Left renal cortex interstitium (tissue), 4 donors: Measurements from ENCODE around the gene KRT9. TPM values are rescaled to one million over a fixed set of nuclear protein-coding genes. Genes with fewer than 3 reads are reported as not detected.
"Not testable (repeated sequence)": the region's sequence is repeated elsewhere in the genome, so short reads cannot be mapped to it uniquely, and the experiment has no call there.

ENCODE experiments used
- DNase-seq, 4 donors: peaks; one replicate each; pipeline ENCODE4 v3.0.0-alpha.2; 2013; ENCODE audit warnings: low read depth in 4 of 4, low spot score in 2 of 4, missing footprints in 1 of 4
- polyA plus RNA-seq, 4 donors: library from polyadenylated mRNA; unstranded; fragments of 120-200 nt; gene quantifications; one replicate each; pipeline ENCODE4 v1.2.1, GENCODE V29; 2013; ENCODE audit not compliant: insufficient read length in 4 of 4

Gene KRT9
- polyA plus RNA-seq, 4 donors, result not detected

GRCh38 chr17:41547921-41548843 is 23.7 kb downstream of the KRT9 start:
- DNase-seq, result no peak

DNA sequence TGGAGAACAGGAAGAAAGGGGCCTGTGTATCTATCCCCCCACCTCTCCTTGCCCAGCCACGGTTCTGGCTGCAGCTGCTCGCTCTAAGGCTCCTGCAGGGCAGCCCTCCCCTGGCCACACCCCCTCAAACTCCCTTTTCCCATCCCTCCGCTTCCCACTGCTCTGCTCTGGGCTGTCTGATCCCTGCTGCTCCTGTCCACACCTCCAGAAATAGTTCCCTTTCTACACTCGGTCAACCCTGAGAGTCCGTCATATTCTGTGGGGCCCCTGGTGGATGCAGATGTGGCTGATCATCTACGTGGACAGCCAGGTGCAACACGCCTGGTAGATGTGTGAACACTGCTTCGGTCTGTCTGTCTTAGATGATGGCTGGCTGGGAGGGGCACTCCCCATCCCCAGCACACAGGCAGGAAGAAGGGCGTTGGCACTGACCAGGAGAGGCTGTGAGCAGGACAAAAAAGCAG is 24.4 kb downstream of the KRT9 start:
- DNase-seq, result no peak

- no peak for DNase-seq
Observed at GRCh38 chr17:41546819-41547218, 25.0 kb downstream of the KRT9 start.

DNA sequence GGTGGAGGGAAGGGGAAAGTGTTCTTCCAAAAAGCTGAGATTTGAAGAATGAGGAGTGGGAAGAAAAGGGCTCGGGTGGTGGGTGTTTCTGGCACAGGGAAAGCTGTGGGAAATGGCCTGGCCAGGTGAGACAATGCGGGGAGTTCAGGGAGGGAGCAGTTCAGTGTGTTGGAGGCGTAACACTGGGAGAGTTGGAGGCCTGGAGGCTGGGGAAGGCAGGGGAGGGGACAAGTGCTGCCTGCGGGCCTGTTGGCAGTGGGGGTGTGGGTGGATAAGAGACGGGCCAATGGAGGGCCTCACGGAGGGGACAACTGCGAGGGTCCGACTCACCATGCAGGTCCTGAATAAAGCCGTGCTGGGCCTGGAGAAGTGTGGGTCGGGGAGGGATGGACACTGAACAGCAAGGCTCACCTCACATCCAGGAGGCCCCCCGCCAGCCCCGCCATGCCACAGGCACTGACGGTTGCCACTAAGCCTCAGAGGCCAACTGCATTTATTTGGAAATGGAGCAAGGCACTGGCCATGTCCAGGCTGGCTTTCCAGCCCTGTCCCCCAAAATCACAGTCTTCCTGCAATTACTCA is 25.9 kb downstream of the KRT9 start:
- DNase-seq, result no peak

DNA sequence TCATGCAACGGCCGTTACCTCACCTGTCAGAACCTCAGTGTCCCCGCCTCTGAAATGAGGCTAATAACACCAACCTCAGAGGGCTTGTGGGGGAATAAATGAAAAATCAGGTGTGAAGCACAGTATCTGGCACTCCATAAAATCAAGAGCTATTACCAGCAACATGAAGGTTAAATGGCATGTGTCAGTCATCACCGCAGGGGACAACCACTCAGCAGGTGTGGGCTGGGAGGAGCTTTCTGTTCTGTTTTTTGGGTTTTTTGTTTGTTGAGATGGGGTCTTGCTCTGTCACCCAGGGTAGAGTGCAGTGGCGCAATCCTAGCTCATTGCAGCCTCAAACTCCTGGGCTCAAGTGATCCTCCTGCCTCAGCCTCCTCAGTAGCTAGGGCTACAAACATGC is 26.9 kb downstream of the KRT9 start:
- no peak for DNase-seq

- no peak for DNase-seq
Observed at GRCh38 chr17:41544491-41544892, 27.4 kb downstream of the KRT9 start.

- not testable (repeated sequence) for DNase-seq
Observed at GRCh38 chr17:41542786-41543185, 29.1 kb downstream of the KRT9 start.

DNA sequence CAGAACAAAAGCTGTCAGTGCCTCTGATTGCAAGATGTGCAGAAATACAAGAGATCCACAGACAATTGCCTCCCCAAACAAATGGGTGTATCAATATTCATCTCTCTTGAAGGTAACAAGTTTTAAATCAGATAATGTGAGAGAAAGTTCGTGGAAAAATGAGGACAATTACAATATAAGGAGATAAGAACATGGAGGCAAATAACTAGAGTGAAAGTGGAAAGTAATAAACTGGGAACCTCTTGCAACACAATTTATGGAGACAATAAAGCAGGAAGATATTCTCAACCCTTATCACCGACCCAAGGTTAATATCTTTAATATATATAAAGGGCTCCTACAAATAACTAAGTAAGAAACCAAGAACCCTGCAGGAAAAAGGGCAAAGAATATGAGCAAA is 29.5 kb downstream of the KRT9 start:
- no peak for DNase-seq

DNA sequence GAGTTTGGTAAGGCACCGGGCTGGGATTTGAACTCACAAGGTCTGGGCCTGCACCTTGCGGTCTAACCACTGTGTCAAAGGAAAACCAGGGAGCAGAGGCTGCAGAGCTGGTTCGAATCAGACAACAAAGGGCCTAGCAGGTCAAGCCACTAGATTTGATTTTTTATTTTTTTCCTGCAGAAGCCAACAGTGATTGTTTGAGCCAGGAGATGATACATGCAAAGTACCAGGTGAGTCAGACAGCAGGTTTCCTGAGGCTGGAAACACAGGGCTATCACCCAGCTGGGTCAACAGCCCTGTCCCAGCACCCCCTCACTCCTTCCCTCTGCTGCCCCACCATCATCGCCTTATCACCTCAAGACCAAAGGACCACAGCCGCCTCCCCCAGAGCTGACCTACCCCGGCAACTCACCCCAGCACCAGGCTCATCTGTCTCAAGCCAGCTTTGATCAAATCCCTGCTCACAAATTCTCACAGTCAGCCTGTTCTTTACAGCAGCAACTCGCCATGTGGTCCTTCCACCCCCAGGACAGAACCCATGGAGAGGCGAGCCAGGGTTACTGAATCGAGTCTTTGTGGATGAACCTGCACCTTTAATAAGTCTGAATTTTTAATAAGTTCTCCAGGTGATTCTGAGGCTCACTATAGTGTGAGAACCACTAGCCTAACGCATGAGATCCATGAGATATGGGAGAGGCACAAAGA is 30.8 kb downstream of the KRT9 start:
- DNase-seq, result no peak

- no peak for DNase-seq
Observed at GRCh38 chr17:41539979-41540701, 31.7 kb downstream of the KRT9 start.

DNA sequence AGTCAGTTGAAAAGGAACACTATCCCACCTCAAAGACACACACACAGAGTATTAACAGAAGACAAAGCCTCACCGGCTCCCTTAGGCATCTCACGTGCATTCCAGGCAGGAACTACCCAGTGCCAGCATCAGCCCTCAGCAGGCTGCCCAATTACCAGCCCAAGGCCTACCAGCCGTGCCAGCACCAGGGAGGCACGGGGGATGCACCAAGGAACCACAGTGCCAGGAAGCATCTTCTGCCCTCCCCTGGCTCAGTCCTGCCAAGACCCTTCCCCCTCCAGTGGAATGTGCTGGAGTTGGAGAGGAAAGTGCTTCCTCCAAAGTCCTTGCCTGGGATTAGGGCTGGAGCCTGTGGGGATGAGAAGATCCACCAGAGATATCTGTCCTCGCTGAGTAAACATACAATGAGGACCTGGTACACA is 32.8 kb downstream of the KRT9 start:
- no peak for DNase-seq

DNA sequence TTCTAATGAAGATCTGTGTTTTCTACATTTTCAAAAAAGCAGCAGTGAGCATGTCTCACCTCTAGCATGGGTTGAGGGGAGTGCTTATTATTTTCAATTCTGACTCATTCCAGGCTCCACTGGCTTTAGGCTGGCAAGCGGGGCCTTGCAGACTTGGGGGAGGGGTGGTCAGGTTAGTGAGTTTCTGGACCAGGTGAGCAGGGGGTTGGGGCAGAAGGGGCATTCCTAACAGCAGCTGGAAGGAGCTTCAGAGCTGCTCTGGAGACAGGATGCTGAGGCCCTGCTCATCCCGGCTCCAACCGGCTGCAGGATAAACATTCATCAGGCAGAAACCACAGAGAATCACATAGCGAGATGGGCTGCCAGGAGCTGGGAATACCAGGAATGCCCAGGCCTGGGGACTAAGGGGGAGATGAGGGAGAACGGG is 33.3 kb downstream of the KRT9 start:
- DNase-seq, result no peak

DNA sequence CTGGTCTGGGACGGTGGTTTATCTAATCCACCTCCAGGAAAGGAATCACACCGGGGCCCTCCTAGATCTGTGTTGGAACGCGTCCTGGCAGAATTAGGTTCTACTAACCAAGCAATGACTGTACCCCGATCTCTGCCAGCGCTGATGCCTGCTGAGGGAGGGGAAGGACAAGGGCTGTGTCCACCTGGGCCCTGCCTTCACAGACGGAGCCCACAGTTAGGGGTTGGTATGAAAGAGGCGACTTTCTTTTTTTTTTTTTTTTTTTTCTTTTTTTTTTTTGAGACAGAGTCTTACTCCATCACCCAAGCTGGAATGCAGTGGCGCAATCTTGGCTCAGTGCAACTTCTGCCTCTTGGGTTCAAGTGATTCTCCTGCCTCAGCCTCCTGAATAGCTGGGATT is 33.9 kb downstream of the KRT9 start:
- no peak for DNase-seq

DNA sequence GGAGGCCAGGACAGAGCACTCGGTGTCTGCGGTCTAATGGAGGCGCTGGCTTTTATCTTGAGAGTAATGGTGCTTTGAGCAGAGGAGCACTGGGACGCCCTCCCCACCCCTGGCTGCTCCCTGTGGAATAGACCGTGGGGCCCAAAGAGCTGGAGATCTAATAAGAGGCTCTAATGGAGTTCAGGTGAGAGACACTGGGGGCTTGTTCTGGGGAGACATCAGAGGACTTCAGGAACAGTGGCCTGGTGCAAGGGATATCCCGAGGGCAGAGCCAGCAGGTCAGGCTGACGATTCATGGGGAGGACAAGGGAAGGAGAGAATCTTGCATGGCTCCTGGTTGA is 34.3 kb downstream of the KRT9 start:
- DNase-seq, result no peak

GRCh38 chr17:41536741-41537613 is 34.9 kb downstream of the KRT9 start:
- DNase-seq, result no peak

DNA sequence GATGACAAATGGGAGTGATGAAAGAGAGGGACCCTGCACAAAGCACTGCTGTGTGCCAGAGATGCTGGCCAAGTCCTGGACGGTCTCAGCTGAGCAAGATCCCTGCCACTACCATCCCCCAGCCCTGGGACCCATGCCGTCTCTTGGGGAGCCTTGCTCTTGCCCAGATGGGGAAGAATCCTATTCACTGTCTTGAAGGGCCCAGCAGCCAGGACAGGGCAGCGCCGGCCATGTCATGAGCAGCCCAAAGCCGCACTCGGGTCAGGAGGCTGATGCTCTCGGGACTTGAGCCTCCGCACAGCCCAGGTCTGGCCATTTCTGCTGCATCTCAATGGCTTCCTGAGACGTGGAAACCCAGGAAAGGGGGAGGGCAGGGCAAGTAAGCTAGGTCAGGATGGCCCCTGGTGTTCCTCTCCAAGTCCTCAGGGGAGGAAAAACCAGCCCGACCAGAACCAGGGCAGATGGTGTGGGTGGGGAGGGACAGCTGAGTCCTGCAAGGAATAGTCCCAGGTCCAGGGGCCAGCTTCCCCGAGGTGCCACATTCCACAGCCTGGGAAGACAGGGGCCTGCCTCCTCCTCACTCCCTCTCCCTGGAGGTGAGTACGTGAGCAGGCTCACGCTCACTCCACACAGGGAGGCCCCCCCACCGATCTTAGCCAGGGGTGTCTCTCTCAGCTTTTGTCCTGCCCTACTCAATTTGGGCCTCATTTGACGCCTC is 35.9 kb downstream of the KRT9 start:
- DNase-seq, result no peak

DNA sequence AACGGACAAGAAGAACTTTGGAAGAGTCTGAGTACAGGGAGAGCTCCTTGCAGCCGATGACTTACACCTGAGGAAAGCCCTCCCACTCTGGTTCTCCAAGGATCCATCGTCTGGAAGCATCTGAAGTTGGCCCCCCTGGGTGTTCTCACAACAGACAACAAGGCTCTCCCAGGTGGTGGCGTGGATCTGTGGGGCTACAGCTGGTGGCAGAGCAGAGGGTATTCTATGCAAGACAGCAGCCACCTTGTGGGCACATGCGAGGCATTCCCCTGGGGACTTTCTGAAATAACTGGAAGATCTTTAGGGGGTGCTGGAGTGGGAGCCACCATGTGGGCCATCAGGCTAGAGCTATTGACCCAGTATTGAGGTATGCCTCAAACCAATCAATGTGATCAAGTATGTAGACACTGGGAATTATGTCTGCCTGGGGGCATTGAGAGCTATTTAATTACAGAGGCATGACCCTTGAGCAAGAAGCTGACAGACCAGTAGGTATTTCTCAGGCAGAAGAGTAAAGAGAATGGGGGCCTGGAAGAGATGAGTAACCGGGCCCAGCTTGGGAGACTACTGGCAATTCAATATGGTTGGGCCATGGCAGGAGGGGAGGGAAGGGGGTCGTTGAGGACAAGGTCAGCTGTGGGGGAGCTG is 36.8 kb downstream of the KRT9 start:
- no peak for DNase-seq

DNA sequence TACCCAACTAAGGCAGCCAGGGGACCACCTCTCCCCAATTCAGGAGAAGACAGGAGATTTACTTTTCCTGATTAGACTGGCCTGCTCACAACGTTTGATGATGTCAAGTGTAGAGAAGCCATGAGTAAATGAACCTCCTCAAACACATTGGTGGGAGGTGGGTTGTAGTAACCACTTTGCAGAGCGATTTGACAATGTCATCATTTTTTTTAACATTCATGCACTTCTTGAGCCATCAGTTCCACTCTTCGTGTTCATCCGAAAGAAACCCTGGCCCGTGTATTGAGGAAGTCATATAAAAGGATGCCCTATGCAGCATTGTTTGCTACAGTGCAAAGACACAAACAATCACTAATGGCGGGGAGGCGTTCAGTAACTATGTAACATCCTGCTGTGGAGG is 38.2 kb downstream of the KRT9 start:
- no peak for DNase-seq
